Measurements from ENCODE around the gene ZNF182.
A peak's percentile ranks its signal among the peaks of the same experiment; 100 is the strongest.
"Not testable (repeated sequence)": the region's sequence is repeated elsewhere in the genome, so short reads cannot be mapped to it uniquely, and the experiment has no call there.

The ZNF182 gene

DNA sequence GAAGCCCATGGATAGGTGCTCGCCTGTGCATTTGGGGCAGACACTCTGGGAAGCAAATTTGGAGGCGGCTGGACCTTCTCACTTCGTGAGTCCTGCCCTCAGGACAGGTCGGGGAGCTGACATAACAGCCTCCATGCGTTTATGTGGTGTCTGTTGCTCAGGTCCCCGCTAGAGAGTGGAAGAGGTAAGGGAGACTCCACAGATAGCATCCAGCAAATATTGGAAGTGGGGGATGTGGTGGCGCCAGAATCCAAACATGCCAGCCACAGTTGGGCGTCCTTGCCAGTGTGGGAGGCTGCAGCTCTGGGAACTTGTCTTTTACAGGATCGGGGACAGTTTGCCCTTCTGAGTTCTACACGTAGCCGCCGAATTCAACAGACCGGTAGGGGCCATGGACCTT lies 47.8 kb downstream of the ZNF182 start:
- TF ChIP-seq, protein P1, sequence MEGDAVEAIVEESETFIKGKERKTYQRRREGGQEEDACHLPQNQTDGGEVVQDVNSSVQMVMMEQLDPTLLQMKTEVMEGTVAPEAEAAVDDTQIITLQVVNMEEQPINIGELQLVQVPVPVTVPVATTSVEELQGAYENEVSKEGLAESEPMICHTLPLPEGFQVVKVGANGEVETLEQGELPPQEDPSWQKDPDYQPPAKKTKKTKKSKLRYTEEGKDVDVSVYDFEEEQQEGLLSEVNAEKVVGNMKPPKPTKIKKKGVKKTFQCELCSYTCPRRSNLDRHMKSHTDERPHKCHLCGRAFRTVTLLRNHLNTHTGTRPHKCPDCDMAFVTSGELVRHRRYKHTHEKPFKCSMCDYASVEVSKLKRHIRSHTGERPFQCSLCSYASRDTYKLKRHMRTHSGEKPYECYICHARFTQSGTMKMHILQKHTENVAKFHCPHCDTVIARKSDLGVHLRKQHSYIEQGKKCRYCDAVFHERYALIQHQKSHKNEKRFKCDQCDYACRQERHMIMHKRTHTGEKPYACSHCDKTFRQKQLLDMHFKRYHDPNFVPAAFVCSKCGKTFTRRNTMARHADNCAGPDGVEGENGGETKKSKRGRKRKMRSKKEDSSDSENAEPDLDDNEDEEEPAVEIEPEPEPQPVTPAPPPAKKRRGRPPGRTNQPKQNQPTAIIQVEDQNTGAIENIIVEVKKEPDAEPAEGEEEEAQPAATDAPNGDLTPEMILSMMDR (IDR thresholded peaks at IDR 0.05; ENCODE audit: unreplicated experiment in 3 of 3), result no peak
- no peak overlapping the region for H3K4me3 Mint-ChIP-seq
- peaks cover 30% of the 10 kb centered on the region for H3K9me3 Mint-ChIP-seq
- H3K4me1 Mint-ChIP-seq, result no peaks in the 10 kb centered on the region
- no peaks in the 10 kb centered on the region for H3K36me3 Mint-ChIP-seq (ENCODE audit: low read depth)
- H3K27ac Mint-ChIP-seq, result no peak overlapping the region
- H3K27me3 Mint-ChIP-seq (ENCODE audit: low read depth), result no peaks in the 10 kb centered on the region

DNA sequence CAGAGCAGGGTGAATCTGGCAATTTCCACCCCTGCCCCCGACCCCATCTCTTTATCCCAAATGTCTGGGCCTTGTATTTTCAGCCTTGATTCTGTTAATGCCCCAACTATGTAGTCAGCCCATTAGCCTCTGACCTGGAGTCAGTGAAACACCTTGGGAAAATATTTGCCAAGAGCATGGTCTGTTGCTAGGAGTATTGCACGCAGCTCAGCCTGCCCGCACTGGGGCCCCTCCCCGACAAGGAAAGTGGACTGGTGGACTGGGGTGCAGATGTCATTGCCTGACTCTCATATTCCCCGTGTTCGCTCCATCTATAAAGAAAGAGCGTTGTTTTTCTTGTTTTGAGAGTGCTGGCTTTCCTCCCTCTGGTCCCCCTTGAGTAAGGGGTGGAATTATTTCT lies 48.5 kb downstream of the ZNF182 start:
- H3K36me3 Mint-ChIP-seq (ENCODE audit: low read depth); H3K4me3 Mint-ChIP-seq; H3K4me1 Mint-ChIP-seq; H3K27me3 Mint-ChIP-seq (ENCODE audit: low read depth); H3K27ac Mint-ChIP-seq: not testable (repeated sequence)
- peaks cover 34% of the 10 kb centered on the region for H3K9me3 Mint-ChIP-seq

DNA sequence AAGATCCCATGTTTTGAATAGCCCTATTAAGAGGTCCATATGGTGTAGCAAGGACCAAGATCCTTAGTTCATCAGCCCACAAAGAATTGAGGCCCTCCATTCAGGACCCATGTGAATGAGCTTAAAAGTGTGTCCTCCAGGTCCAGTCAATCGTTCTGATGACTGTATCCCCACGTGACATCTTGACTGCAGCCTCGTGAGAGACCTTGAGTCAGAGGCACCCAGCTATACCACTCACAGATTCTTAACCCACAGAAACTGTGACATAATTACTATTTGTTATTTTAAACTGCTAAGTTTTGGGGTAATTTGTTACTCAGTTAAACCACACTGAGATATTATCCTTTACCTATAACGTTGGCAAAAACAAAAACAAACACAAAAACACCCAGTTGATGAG lies 62.4 kb downstream of the ZNF182 start:
- no peak overlapping the region for H3K27ac Mint-ChIP-seq

DNA sequence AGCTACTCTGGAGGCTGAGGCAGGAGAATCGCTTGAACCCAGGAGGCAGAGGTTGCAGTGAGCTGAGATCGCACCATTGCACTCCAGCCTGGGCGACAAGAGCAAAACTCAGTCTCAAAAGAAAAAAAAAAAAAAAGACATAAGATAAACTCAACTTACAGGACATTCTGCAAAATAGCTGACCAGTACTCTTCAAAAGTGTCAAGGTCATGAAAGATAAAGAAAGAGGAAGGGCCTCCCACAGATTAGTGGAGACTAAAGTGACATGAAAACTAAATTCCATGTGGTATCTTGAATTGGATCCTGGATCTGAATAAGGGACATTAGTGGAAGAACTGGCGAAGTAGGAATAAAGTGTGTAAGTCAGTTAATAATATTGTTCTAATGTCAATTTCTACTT lies 63.3 kb downstream of the ZNF182 start:
- Mint-ChIP-seq H3K36me3 (ENCODE audit: low read depth) (no peaks in the 10 kb centered on the region), H3K4me1 (peaks cover 5% of the 10 kb centered on the region), H3K4me3 (no peak overlapping the region), H3K9me3 (peaks cover 35% of the 10 kb centered on the region), H3K27ac (no peak overlapping the region), H3K27me3 (ENCODE audit: low read depth) (no peaks in the 10 kb centered on the region)
- TF ChIP-seq, protein P1 (IDR thresholded peaks at IDR 0.05; ENCODE audit: unreplicated experiment in 3 of 3), result no peak

More for the DNA sequence above, 62.4 kb downstream of the ZNF182 start:
- H3K9me3 Mint-ChIP-seq, result peaks cover 32% of the 10 kb centered on the region
- no peaks in the 10 kb centered on the region for H3K27me3 Mint-ChIP-seq (ENCODE audit: low read depth)
- no peaks in the 10 kb centered on the region for H3K36me3 Mint-ChIP-seq (ENCODE audit: low read depth)
- TF ChIP-seq, protein P1 (IDR thresholded peaks at IDR 0.05; ENCODE audit: unreplicated experiment in 3 of 3), result no peak
- H3K4me3 Mint-ChIP-seq, result no peak overlapping the region
- peaks cover 1% of the 10 kb centered on the region for H3K4me1 Mint-ChIP-seq

DNA sequence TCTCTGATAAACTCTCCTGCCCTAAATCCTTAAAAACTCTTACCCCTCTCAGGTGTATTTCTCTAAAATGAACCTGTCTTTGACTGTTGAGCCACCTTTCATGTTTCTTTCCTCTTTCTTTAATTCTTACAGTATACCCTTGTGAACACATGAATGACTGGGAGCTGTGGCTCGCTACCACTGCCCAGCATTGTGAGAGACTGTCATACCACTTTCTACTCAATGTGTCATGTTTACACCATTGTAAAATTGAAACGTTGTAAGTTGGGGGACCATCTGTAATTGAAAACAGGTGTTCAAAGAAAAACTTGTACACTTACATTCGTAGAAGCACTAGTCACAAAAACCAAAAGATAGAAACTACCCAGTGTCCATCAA lies 66.9 kb downstream of the ZNF182 start:
- peaks cover 17% of the 10 kb centered on the region for H3K9me3 Mint-ChIP-seq
- H3K27ac Mint-ChIP-seq, result no peak overlapping the region
- peaks cover 5% of the 10 kb centered on the region for H3K4me1 Mint-ChIP-seq
- TF ChIP-seq, protein P1 (IDR thresholded peaks at IDR 0.05; ENCODE audit: unreplicated experiment in 3 of 3), result no peak
- peak overlapping the region in 1 of 3 experiments; percentile 44 for H3K4me3 Mint-ChIP-seq
- no peaks in the 10 kb centered on the region for H3K27me3 Mint-ChIP-seq (ENCODE audit: low read depth)
- no peaks in the 10 kb centered on the region for H3K36me3 Mint-ChIP-seq (ENCODE audit: low read depth)

DNA sequence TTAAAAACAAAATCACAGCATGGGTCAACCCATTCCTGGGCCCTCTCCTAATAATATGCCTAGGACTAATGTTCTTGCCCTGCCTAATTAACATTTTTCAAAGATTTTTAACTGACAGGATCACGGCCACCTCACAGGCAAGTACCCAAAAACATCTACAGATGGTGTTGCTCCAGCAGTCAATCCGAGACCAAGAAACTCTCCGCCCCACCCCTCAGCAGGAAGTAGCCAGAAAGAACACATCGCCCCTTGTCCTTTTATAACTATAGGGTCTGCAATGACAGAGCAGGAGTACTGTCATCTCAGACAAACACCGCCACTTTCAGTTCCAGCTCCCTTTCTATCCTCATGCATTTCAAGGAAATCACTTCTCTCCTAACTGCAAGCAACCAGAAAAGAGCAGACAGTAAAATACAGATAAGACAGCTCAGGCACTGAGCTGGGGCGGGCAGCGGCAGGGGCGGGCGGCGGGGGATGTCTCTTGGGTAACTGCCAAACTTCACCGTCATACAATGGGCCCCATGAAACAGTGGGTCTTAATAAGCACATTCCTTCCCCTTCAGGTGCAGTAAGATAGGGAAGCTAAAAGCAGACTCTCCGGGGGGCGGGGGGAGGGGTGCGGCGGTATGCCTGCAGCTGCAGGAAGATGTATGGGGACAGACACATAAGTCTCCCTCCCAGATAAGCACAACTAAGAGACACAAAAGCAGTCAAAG lies 67.4 kb downstream of the ZNF182 start:
- H3K9me3 Mint-ChIP-seq, result peaks cover 17% of the 10 kb centered on the region
- peak overlapping the region; percentile 25 to 59 (median 38) for H3K27ac Mint-ChIP-seq
- H3K4me1 Mint-ChIP-seq, result peaks cover 5% of the 10 kb centered on the region
- H3K36me3 Mint-ChIP-seq (ENCODE audit: low read depth), result no peaks in the 10 kb centered on the region
- peak overlapping the region; percentile 32 to 68 (median 45) for H3K4me3 Mint-ChIP-seq
- TF ChIP-seq, protein P1 (IDR thresholded peaks at IDR 0.05; ENCODE audit: unreplicated experiment in 3 of 3), result no peak
- no peaks in the 10 kb centered on the region for H3K27me3 Mint-ChIP-seq (ENCODE audit: low read depth)

Data from nephron (organoid).